ENCODE data around the gene SGTA.
A peak's percentile ranks its signal among the peaks of the same experiment; 100 is the strongest.
"Not testable (repeated sequence)": the region's sequence is repeated elsewhere in the genome, so short reads cannot be mapped to it uniquely, and the experiment has no call there.

Gene SGTA

DNA sequence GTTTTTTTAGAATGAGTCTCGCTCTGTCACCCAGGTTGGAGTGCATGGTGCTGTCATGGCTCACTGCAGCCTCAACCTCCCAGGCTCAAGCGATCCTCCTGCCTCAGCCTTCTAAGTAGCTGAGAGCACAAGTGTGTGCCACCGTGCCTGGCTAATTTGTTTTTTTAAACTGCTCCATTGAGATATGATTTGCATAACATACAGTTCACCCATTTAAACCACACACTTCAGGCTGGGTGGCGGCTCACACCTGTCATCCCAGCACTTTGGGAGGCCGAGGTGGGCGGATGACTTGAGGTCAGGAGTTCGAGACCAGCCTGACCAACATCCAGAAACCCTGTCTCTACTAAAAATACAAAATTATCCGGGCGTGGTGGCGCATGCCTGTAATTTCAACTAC is 9.6 kb upstream of the SGTA start:
- not testable (repeated sequence) for DNase-seq

DNA sequence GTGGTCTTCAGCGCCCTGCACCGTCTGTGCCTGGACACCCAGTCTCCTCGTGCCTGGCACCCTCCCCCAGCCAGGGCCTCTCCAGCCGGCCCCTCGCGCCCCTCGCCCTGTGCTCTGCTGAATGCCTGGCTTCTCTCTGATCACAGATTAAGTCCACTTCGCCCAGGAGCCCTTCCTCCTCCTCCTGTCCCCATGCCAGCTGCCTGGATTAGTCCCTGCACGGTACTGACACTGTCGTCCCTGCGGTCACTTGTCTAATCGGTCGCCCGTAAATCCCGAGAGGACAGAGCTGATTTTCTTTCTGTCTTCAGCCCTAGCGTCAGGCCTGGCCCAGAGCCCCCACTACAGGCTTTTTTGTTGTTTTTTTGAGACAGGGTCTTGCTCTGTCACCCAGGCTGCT is 8.8 kb upstream of the SGTA start:
- DNase-seq, result no peak

- DNase-seq, result no peak
These were observed 8.4 kb upstream of the SGTA start for GRCh38 chr19:2791440-2791839.

DNA sequence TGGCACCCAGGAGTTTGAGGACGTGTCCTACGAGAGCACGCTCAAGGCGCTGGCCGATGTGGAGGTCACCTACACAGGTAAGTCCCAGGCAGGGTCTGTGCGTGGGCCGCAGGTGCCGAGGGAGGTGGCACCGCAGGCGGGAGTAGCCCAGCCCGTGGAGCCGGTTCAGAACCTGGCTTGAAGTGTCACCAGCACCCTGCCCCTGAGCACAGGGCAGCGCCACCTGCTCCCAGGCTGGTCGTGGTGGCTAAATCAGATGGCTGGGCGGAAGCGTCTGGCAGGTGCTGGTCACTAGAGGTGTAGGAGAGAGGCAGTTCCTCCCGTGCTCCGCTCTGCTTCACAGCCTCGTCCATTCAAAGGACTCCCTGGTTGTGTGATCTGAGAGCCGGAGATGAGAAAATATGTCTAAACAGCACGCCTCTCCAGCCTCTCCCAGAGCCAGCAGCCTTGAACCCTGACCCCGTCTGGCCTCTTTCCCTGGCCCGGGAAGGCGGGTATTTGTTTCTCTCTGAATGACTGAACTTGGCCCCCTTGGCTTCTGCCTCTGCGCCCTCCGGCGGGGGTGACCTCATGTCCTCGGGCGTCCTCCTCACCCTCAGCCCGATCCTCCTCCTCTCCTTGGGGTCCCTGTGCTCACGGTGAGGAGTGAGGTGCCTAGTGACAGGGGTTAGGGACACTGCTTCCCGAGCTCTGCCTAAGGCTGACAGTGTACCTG is 7.6 kb upstream of the SGTA start:
- no peak for DNase-seq

DNA sequence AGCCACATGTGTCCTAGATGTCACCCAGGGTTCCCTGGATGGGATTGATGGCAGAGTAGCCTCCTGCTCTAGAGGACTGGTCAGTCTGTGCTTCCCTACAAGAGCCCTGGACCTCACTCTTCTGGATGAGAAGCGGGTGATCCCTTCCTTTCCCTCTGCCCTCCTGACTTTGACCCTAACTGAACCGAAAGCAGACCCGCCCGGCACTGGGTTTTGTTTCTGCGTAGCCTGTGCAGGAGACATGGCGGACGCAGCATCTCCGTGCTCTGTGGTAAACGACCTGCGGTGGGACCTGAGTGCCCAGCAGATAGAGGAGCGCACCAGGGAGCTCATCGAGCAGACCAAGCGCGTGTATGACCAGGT is 7.1 kb upstream of the SGTA start:
- DNase-seq, result no peak

GRCh38 chr19:2788237-2788636 is 5.2 kb upstream of the SGTA start:
- no peak for DNase-seq

DNA sequence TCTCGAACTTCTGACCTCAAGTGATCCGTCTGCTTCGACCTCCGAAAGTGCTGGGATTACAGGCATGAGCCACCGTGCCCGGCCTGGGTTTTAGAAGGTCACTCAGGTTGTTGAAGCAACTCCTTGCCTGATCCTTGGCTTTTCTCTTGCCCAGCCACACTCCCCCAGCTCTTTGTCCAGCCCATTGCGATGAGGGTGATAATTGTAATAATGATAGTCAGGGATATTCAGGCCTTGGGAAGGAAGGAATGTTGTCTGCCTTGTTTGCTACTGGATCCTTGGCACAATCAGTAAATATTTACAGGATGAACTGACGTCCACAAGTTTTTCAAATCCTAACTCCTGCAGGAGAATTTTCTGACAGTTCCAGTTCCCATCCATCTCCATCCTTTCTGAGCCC is 4.0 kb upstream of the SGTA start:
- no peak for DNase-seq

DNA sequence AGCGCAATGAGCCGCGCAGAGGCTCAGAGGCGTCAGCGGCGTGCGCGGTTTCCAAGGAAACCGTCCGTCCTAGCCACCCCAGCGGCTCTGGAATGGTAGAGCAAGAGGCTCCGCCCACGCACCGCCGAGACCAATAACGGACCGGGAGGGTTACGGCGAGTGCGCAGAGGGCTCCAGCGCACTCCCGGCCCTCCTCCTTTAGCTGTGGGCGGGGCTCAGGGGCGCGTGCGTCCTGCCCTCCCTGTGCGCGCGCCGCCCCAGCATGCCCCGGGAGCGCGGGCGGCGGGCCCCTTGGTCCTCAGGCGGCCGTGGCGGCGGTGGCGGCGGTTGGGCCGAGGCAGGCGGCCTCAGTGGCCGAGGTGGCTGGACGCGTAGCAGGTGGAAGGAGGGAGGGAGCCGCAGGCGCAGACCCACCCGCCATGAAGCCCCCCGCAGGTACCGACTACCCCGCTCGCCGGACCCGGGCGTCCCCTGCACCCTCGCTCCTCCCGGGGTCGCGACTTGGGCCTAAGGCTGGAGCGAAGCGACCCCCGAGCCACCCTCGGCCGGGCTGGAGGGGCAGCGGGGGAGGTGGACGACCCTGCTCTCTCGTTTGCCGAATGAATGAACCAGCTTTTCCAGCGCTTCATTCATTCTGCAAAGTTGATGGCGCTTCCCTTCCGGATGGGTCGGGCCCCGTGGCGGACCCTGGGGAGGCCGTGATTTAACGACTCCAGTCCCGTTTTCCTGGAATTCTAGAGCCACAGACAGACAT is 2.3 kb upstream of the SGTA start, which contains the start of gene THOP1:
Gene THOP1 (plus strand): TSS at position 260 of the 754 bp plus-strand sequence. CDS start 160 bp downstream, at position 420.
- peak; percentile 100 for DNase-seq

- no peak for DNase-seq
These were observed 690 bp upstream of the SGTA start for GRCh38 chr19:2783781-2784145.

GRCh38 chr19:2782329-2782935 is 641 bp downstream of the SGTA start:
- peak; percentile 27 for DNase-seq

DNA sequence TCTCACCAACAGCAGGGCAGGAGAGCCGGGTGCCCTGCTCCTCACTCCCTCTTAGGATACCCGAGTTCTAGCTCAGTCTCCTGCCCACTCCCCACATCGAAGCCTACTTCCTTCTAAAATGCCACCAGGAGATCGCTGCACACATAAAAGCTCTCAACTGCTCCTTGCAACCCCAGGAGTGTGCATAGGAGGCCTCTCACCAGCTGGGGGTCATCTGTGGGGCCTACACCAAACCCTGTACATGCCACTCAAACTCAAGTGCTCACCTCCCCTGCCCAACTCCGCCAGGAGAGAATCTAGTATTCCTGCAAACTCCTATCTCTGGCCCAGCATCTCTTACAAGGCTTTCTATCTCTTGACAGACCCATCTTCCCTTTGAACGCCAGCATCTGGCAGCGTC is 2.8 kb downstream of the SGTA start:
- DNase-seq, result no peak

- DNase-seq, result no peak
These were observed 3.8 kb downstream of the SGTA start for GRCh38 chr19:2779121-2779740.

- DNase-seq, result no peak
These were observed 5.0 kb downstream of the SGTA start for GRCh38 chr19:2777952-2778683.

DNA sequence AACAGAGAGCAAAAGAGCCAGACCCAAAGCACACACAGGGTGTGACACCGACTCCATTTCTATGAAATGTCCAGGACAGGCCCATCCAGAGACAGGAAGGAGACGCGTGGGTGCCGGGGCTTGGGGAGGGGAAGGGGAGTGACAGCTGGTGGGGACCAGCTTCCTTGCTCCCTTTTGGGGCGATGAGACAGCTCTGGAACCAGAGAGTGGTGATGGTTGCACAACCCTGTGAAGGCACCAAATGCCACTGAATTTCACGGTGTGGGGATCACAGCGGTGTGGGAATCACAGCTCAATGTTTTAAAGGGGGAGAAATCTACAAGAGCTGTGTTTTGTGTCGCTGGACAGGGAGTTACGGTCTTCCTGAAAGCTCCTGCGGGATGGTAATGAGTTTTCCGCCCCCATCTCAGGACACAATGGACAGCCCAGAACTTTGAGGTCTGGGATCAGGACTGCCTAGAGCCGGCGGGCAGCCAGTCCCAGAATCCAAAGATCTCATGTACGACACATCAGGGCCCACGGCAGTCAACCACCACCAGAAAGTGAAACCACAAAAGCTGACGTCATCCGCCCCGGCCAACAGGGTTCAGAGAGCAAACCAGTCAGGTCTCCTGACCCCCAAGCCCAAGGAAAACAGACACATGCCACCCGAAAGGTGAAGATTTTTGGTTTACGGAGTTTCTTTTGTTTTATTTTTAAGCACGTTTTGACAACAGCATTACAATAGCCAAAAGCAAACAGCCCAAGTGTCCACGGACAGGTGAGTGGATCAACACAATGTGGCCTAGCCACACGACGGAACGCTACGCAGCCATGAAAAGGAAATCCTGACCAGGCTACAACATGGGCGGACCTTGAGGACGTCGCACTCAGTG is 7.3 kb downstream of the SGTA start:
- peak; percentile 87 for DNase-seq

DNA sequence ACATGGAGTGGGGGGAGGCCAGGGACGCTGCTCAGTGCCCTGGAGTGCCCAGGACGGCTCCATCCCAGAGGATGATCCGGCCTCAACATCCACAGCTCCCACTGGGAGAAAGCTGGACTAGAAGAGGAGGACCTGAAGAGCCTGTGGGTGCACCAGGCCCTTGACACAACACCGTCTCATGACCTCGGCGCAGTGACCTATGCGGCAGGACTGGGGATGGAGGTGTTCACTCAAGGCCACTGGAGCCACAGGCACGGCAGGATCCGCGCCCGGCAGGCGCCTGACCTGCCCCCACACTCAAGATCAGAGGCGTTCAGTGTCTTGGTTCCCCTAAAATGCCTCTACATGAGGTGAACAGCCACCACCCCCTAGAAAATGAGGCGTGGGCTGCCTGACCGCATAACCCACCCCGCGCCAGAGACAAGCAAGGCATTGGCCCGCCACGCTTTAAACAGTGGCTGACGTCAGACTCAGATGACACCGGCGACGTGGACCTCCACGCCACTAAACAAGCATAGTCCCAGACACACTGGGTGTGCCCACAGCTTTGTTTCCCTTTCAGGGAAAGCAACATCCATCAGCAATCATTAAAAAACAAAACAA is 8.0 kb downstream of the SGTA start:
- no peak for DNase-seq

GRCh38 chr19:2774083-2774679 is 8.9 kb downstream of the SGTA start:
- no peak for DNase-seq

- no peak for DNase-seq
These were observed 11.0 kb downstream of the SGTA start for GRCh38 chr19:2771786-2772674.

DNA sequence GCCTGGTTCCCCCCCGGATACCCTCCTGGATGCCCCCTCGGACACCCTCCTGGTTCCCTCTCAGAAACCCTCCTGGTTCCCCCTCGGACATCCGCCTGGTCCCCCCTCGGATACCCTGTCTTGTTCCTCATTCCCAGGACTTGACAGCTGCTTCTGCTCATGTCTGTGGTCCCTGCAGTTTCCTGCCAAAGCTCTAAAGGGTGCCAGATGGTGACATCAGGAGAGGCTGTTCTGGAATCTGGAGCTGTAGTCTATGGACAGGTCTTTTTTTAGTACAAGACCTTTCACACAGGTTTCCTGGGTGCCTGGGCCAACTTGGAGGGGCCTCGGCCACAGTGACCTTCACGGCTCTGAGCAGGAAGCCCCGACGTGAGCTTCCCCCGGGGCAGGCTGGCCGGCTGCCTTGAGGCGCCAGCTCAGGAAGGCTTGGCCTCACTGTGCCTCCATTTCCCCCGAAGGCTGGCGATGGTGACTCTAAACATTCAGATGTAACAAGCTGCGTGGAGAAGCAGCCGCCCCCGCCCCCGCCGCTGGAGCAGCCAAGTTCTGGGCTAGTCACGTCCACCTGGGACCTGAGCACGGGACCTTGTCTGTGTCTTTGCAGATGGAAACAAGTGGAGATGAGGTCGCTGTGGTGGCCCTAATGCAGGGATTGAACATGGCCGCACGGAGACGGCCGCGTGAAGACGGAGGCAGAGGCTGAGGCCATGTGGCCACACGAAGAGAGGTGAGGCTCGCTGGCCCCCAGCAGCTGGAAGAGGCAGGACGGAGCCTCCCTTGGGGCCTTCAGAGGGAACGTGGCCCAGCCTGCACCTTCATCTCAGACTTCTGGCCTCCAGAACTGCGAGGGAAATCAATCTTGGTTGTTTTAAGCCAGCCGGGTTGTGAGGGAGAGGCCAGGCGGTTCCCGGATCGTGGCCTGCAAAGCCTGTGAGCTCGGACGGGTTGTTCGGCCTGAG is 12.7 kb downstream of the SGTA start:
- DNase-seq, result no peak

- no peak for DNase-seq
These were observed 13.9 kb downstream of the SGTA start for GRCh38 chr19:2769218-2769617.
